H1 (cell line): ENCODE measurements around the gene STAT3. TPM values are rescaled to one million over a fixed set of nuclear protein-coding genes. Genes with fewer than 3 reads are reported as not detected.

Source experiments
- ATF2 ChIP-seq: IDR thresholded peaks from 2 replicates; pipeline ENCODE4 v1.6.1; 2012; ENCODE audit warnings: low read length, inconsistent platforms
- CHD7 ChIP-seq: fragments of 300-600 bp; sonication (generic); IDR thresholded peaks from 2 replicates; pipeline ENCODE4 v1.7.1; 2012; ENCODE audit warnings: low read length, moderate library complexity, mild to moderate bottlenecking, inconsistent platforms; ENCODE audit not compliant: insufficient replicate concordance
- CREB1 ChIP-seq: IDR thresholded peaks from 2 replicates; pipeline ENCODE4 v1.6.1; 2012; ENCODE audit warnings: inconsistent platforms
- EZH2 ChIP-seq: fragments of 200-600 bp; sonication (generic); IDR thresholded peaks from 2 replicates; pipeline ENCODE4 v1.7.1; 2012; ENCODE audit warnings: low read depth, mild to moderate bottlenecking, moderate library complexity, low read length, inconsistent platforms; ENCODE audit not compliant: severe bottlenecking
- JUN ChIP-seq: IDR thresholded peaks from 2 replicates; pipeline ENCODE4 v1.6.1; 2011; ENCODE audit warnings: low read depth, mild to moderate bottlenecking, improper control_type of control experiment, low read length
- KDM4A ChIP-seq: IDR thresholded peaks from one replicate; pipeline ENCODE4 v1.7.1; 2012; ENCODE audit warnings: low read depth, mild to moderate bottlenecking, moderate library complexity, low read length, inconsistent platforms; ENCODE audit not compliant: severe bottlenecking
- RBBP5 ChIP-seq: IDR thresholded peaks from 2 replicates; pipeline ENCODE4 v1.7.1; 2012; ENCODE audit warnings: low read depth, mild to moderate bottlenecking, inconsistent platforms, low read length, moderate library complexity, borderline replicate concordance
- polyA plus RNA-seq, 7 experiments: library from polyadenylated mRNA; depleted of rRNA in 3 of 7; stranded (reverse) in 5 of 7; unstranded in 2 of 7; fragments of >200 nt in 5 of 7; fragments of 200-250 nt in 2 of 7; gene quantifications; 1 replicate in 5 of 7; 2 replicates in 1 of 7; 4 replicates in 1 of 7; pipeline versions ENCODE4 v1.2.1 to v1.2.3, GENCODE V29; 2011 to 2013; ENCODE audit warnings: missing spikeins in 2 of 7, mixed read lengths in 2 of 7
- total RNA-seq: library from RNA; stranded (reverse); fragmentation: NEBNext Ultra II Directional; extraction: Animal tissue kit (Norgen Biotek cat#: 25700); gene quantifications from 2 replicates; pipeline ENCODE4 v1.2.1, GENCODE V29; 2021

STAT3 gene
- total and polyA plus RNA-seq, 2 of the 8 experiments (the other 6 are each of a cell fraction or from before 2014, with no cell fraction given), result 38.4 to 94.1 TPM

GRCh38 chr17:42303694-42304093, 84.5 kb downstream of the STAT3 start (continued):
- TF ChIP-seq CHD7, result no peak
- TF ChIP-seq KDM4A, result no peak
- no peak for TF ChIP-seq CREB1
- no peak for TF ChIP-seq JUN
- TF ChIP-seq RBBP5, result no peak
- TF ChIP-seq ATF2, result no peak
- no peak for TF ChIP-seq EZH2
